K562 (cell line): ENCODE results near the gene PITPNC1. TPM values are rescaled to one million over a fixed set of nuclear protein-coding genes. Genes with fewer than 3 reads are reported as not detected.

Experiments used
- ATAC-seq: fragments of 200-7000 bp; cut with Tn5 transposase; 3 replicates; pipeline ENCODE4 v1.9.1; 2020; ENCODE audit warnings: moderate library complexity
- BruUV-seq: library from RNA; stranded (reverse); fragments of 400-500 nt; replicated peaks from 2 replicates; lab custom pipeline; 2021; lab: Mats Ljungman, UMichigan
- CTCF ChIA-PET: fragments of 300-600 bp; formaldehyde crosslinking; extraction: SDS; loops from one replicate; lab custom pipeline; 2021; ENCODE audit warnings: low intra/inter-chr PET ratio; lab: Yijun Ruan, JAX
- POLR2A ChIA-PET: fragments of 300-600, 350-650 bp; sonication (Branson Sonifier 250); formaldehyde crosslinking; extraction: SDS; loops from one replicate; lab custom pipeline; 2021; ENCODE audit warnings: antibody characterized with exemption, inconsistent platforms; lab: Yijun Ruan, JAX
- DNase-seq, 4 experiments: peaks; one replicate each; pipeline versions ENCODE4 v3.0.0 to v3.0.0-alpha.2; 2011 to 2018; ENCODE audit warnings: low spot score in 3 of 4, mixed read lengths in 3 of 4; ENCODE audit errors: extremely low read depth in 1 of 4
- FAIRE-seq: peaks from 2 replicates; lab custom pipeline; 2011; peaks lifted over from hg19 to GRCh38; lab: Jason Lieb, UNC
- H2AFZ ChIP-seq: 2 replicates; pipeline ENCODE4 v1.6.0; 2011; ENCODE audit warnings: low read depth, low read length, control low read depth, inconsistent platforms
- H3K27ac ChIP-seq: fragments of 200-600 bp; 3 replicates; pipeline ENCODE4 v1.8.0; 2011; ENCODE audit warnings: low read depth, mild to moderate bottlenecking, control low read depth, inconsistent platforms, low read length, moderate library complexity, mixed read lengths; ENCODE audit errors: extremely low read depth
- H3K27me3 ChIP-seq, 2 experiments: fragments of 300-600 bp in 1 of 2; 2 replicates in 1 of 2; 3 replicates in 1 of 2; pipeline versions ENCODE4 v1.6.0 to v1.8.0; 2011; ENCODE audit warnings: inconsistent platforms in 2 of 2, low read length in 2 of 2, mild to moderate bottlenecking in 1 of 2, mixed read lengths in 1 of 2, moderate library complexity in 1 of 2; ENCODE audit not compliant: control insufficient read depth in 2 of 2, insufficient read depth in 2 of 2
- H3K36me3 ChIP-seq: fragments of 300-600 bp; 3 replicates; pipeline ENCODE4 v1.8.0; 2011; ENCODE audit warnings: mild to moderate bottlenecking, low read length, inconsistent platforms; ENCODE audit not compliant: control insufficient read depth, insufficient read depth
- H3K4me1 ChIP-seq, 2 experiments: fragments of 200-600 bp in 1 of 2; replicated peaks in 1 of 2; 2 replicates in 1 of 2; 3 replicates in 1 of 2; pipeline versions ENCODE4 v1.5.1 to v1.8.0; 2011; ENCODE audit warnings: inconsistent platforms in 2 of 2, low read length in 2 of 2, mild to moderate bottlenecking in 1 of 2, mixed read lengths in 1 of 2, moderate library complexity in 1 of 2; ENCODE audit not compliant: control insufficient read depth in 2 of 2, insufficient read depth in 2 of 2
- H3K4me2 ChIP-seq: 2 replicates; pipeline ENCODE4 v1.6.1; 2011; ENCODE audit warnings: low read length, control low read depth, inconsistent platforms, mixed read lengths; ENCODE audit not compliant: insufficient read depth
- H3K4me3 ChIP-seq: fragments of 200-600 bp; sonication (generic), shearing (Covaris generic); 2 replicates; pipeline ENCODE4 v1.5.1; 2016; ENCODE audit warnings: control low read depth, inconsistent platforms
- H3K79me2 ChIP-seq: fragments of 200-600 bp; 3 replicates; pipeline ENCODE4 v1.8.0; 2011; ENCODE audit warnings: low read length, inconsistent platforms; ENCODE audit not compliant: control insufficient read depth, insufficient read depth
- H3K9ac ChIP-seq, 2 experiments: 2 replicates each; pipeline versions ENCODE4 v1.6.0 to v1.6.1; 2011; ENCODE audit warnings: low read depth in 2 of 2, low read length in 2 of 2, control low read depth in 1 of 2, inconsistent platforms in 1 of 2, mild to moderate bottlenecking in 1 of 2, mixed read lengths in 1 of 2; ENCODE audit not compliant: insufficient read depth in 1 of 2
- H3K9me1 ChIP-seq: one replicate; pipeline ENCODE4 v1.6.0; 2011; ENCODE audit warnings: inconsistent platforms, mild to moderate bottlenecking, low read length, moderate library complexity; ENCODE audit not compliant: control insufficient read depth, insufficient read depth
- H3K9me3 ChIP-seq: replicated peaks from 2 replicates; pipeline ENCODE4 v1.5.1; 2011; ENCODE audit warnings: low read depth, low read length, inconsistent platforms; ENCODE audit not compliant: control insufficient read depth, insufficient read depth
- H4K20me1 ChIP-seq: replicated peaks from 2 replicates; pipeline ENCODE4 v1.6.1; 2011; ENCODE audit warnings: low read length, inconsistent platforms, mixed read lengths; ENCODE audit not compliant: control insufficient read depth, insufficient read depth
- ADNP ChIP-seq: fragments of 200-800 bp; sonication (Bioruptor generic); IDR thresholded peaks from 2 replicates; pipeline ENCODE4 v1.6.1; 2016; ENCODE audit warnings: missing genetic modification characterization, missing compliant biosample characterization
- HBP1 ChIP-seq: fragments of 450-650 bp; formaldehyde crosslinking; IDR thresholded peaks from 2 replicates; pipeline ENCODE4 v1.4.0; 2022; ENCODE audit warnings: missing genetic modification characterization
- MCM5 ChIP-seq: fragments of 450-650 bp; IDR thresholded peaks from 2 replicates; pipeline ENCODE4 v1.6.1; 2016; ENCODE audit warnings: low read depth
- RBM25 ChIP-seq: fragments of 200-400 bp; formaldehyde crosslinking; IDR thresholded peaks from 2 replicates; pipeline ENCODE4 v1.6.1; 2018; ENCODE audit warnings: low read length, low read depth, moderate library complexity; ENCODE audit not compliant: severe bottlenecking
- ZNF146 ChIP-seq: IDR thresholded peaks from one replicate; pipeline ENCODE4 v1.6.1; 2018; ENCODE audit warnings: missing compliant biosample characterization; ENCODE audit not compliant: unreplicated experiment
- ZNF766 ChIP-seq: fragments of 200-800 bp; sonication (Bioruptor generic); conservative IDR thresholded peaks from 2 replicates; pipeline ENCODE4 v1.6.1; 2016; ENCODE audit warnings: missing genetic modification characterization, missing compliant biosample characterization
- WGBS: fragments of 100-300 bp; shearing (Covaris generic); methylation state at CpG from one replicate; pipeline ENCODE4 v1.1.6; 2016; ENCODE audit warnings: low coverage, mixed read lengths; ENCODE audit not compliant: insufficient coverage; ENCODE audit errors: missing lambda C conversion rate; 5-methylcytosine and 5-hydroxymethylcytosine counted together
- in situ Hi-C: fragments of 300-500 bp; cut with MboI; formaldehyde crosslinking; loops from 4 replicates; pipeline ENCODE4 v1.15.0; 2018; ENCODE audit warnings: inconsistent platforms, mixed read lengths
- intact Hi-C: fragments of 100-400 bp; cut with micrococcal nuclease; formaldehyde crosslinking; loops from 2 replicates; pipeline ENCODE4 v1.14.2; 2022
- polyA plus RNA-seq, 8 experiments: library from polyadenylated mRNA; depleted of rRNA in 4 of 8; stranded (reverse) in 5 of 8; unstranded in 3 of 8; fragments of >200 nt; fragmentation: Nextera tagmentation in 2 of 8; fragmentation: Illumina TruSeq in 1 of 8; extraction: Ambion mirVana in 2 of 8; extraction: Trizol in 1 of 8; gene quantifications; 2 replicates each; pipeline versions ENCODE4 v1.2.1 to v1.2.3, GENCODE V29; 2011 to 2014; ENCODE audit warnings: inconsistent platforms in 1 of 8, missing spikeins in 1 of 8
- total RNA-seq, 7 experiments: library from RNA; depleted of rRNA in 6 of 7; stranded (reverse); fragments of >200 nt in 6 of 7; fragmentation: Illumina TruSeq in 2 of 7; extraction: Trizol in 2 of 7; gene quantifications; 2 replicates each; pipeline versions ENCODE4 v1.2.1 to v1.2.3, GENCODE V29; 2011 to 2021; ENCODE audit warnings: low replicate concordance in 1 of 7

The PITPNC1 gene
- total and polyA plus RNA-seq, 9 of the 15 experiments (the other 6 are each of a cell fraction or from before 2014, with no cell fraction given): 0.11 to 1.1 (median 0.65) TPM

- intact Hi-C loops: no loop called here
- FAIRE-seq (no peak), DNase-seq (no peak), ATAC-seq (no peak)
- Histone ChIP-seq H3K9me1 (no peaks in the 10 kb centered on the region), H3K27me3 (peaks cover 22 to 23% of the 10 kb centered on the region in 2 experiments), H3K9ac (no peak overlapping the region), H3K79me2 (no peaks in the 10 kb centered on the region), H3K9me3 (no peaks in the 10 kb centered on the region), H3K27ac (no peak overlapping the region), H4K20me1 (no peaks in the 10 kb centered on the region), H3K4me3 (no peak overlapping the region), H3K4me2 (no peak overlapping the region), H3K4me1 (no peaks in the 10 kb centered on the region), H2AFZ (no peak overlapping the region), H3K36me3 (no peaks in the 10 kb centered on the region)
- TF ChIP-seq MCM5: no peak
- TF ChIP-seq HBP1 (CRISPR knock-in tag): no peak
- TF ChIP-seq ZNF766 (CRISPR knock-in tag): no peak
- 0 out of 2 replicates have a peak, but pooled peaks have one; percentile 33 for TF ChIP-seq ADNP (tag)
- peak; percentile 88 for TF ChIP-seq ZNF146 (CRISPR knock-in tag)
- peak; percentile 92 for TF ChIP-seq RBM25
- BruUV-seq: no TSS peak
- in situ Hi-C loops: no loop called here
- POLR2A ChIA-PET: interaction anchor here (1.0 to 1.1 kb wide), 2 partner anchors 8 to 14 kb away, joined by 3 read pairs; no protein-coding TSS in a partner anchor
- 0% methylated on average over 1 of the region's 1 CpG for WGBS
- CTCF ChIA-PET: no interaction called here
Measured at GRCh38 chr17:67700725-67701119, 323.6 kb downstream of the PITPNC1 start.
